GM19035 (cell line): Measurements from ENCODE around the gene IFNA7.
"Not testable (repeated sequence)": the region's sequence is repeated elsewhere in the genome, so short reads cannot be mapped to it uniquely, and the experiment has no call there.

Experiments used
- ATAC-seq: cut with Tn5 transposase; IDR thresholded peaks from one replicate; pipeline ENCODE4 v1.9.1; 2021; ENCODE audit not compliant: unreplicated experiment

IFNA7 gene

DNA sequence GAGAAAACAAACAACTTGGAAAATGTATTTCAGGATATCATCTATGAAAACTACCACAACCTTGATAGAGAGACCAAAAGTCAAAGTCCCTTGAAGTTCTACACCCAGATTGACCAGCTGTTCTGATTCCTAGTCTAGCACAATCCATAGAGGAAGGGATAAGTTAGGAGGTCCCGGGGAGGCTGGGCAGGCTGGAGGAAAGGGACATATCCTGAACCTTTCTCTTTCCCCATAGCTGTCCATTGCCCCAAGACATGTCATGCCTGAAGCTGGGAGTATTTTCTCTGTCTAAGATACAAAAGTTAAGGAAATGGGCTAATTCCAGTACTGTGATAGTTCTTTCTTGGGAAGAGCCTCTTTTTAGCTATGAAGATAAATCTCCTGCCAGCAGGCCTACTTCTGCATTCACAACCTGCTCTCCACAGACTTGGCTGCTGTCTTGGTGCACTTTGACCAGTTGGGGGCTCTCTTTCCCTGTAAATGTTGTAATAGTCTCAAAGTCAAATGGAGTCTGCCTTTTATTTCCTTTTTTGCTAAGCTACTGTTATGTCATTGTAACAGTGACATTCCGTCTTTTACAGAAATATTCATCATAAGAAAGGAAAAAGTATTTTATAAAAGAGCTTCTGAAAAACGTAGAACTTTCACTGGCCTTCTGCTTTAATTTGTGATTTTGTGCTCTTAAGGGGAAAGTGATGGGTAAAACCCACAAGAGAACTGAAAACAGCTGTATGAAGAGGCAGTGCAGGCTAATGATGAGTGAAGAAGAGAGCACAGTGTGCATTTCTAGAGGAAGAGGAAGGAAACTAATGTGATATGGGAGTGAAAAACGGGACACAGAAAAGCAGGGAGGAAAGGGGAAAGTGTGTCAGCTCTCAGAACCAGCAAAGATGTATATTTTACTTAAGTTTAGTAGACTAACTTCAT, 18.9 kb downstream of the IFNA7 start:
- peak; percentile 95 for ATAC-seq

DNA sequence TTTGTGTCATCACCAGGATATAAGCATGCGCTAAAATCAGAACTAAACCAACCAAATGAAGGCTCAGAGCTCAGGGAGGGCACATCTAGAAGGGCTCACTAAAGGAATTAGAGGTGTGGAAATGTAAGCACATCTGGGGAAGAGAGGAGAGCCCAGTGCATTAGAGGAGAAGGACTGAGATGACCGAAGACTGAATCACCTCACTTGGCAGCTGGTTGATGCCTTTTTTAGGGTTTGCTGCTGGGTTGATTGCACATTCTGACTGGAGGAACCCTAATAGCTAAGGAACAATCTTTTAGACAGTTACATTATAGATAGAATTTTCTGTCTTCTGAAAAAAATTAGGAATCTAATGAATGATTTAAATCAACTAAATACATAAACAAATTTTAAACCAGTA, 27.3 kb downstream of the IFNA7 start:
- no peak for ATAC-seq

DNA sequence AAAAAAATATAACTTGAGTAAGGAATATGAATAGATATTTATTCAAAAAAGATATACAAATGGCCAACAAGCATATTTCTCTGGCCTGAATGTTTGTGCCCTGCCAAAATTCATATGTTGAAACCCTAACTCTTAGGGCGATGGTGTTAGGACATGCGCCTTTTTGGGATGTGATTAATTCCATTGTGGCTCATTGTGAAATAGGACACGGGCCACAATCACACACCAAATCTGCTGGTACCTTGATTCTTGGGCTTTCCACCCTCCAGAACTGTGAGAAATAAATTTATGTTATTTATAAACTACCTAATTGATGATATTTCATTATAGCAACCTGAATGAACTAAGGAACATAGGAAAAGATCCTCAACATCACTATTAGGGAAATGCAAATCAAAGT, 29.8 kb downstream of the IFNA7 start:
- ATAC-seq, result no peak

DNA sequence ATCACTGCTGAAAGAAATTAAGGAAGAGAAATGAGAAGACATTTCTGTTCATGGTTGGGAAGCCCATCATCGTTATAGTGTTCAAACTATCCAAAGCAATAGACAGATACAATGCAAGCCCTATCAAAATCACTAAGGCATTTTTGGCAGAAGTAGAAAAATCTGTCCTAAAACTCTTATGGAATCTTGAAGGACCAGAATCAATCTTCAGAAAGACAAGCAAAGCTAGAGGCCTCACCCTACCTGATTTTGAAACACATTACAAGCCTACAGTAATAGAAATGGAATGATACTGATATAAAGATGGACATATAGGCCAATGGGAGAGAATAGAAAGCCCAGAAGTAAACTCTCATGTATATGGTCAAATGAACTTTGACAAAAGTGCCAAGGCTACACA, 30.7 kb downstream of the IFNA7 start:
- no peak for ATAC-seq

DNA sequence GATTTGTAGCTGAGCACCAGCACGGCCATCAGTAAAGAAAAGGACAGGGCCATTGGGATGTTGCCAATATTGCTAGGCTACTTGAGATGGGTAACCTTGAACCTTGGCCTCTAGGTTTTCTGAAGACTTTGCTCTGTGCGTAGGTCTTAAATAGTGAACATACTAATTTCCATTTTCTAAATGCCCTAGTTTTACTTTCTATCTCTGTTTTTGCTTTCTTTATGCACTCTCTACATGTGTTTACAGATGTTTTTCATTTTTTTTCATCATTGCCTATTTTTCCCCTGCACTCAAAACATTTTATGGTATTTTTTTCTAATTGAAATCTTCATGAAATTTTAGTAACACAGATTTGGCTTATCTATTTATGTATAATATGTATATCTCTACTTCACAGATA, 35.4 kb downstream of the IFNA7 start, which contains the start of gene IFNA21:
Gene IFNA21, minus strand, starts transcription at position 101 of the 400 bp plus-strand sequence. Its CDS starts 48 bp downstream, at position 53.
- ATAC-seq, result not testable (repeated sequence)

DNA sequence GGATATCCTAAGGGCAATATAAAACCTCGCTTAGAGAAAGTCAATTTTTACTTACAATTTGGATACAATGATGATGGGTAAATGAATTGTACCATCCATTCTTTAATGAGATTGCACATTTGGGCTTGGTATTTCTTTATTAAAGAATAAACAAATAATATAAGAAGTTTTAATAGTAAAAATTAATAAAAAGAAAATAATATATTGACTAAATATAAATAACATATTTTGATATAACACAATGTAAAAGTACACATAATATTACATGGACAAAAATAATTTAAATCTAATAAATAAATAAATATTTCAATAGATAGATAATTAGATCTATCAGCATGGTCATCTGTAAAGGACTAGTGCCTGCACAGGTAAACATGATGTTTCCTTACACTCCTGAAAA, 36.5 kb downstream of the IFNA7 start:
- ATAC-seq, result no peak

DNA sequence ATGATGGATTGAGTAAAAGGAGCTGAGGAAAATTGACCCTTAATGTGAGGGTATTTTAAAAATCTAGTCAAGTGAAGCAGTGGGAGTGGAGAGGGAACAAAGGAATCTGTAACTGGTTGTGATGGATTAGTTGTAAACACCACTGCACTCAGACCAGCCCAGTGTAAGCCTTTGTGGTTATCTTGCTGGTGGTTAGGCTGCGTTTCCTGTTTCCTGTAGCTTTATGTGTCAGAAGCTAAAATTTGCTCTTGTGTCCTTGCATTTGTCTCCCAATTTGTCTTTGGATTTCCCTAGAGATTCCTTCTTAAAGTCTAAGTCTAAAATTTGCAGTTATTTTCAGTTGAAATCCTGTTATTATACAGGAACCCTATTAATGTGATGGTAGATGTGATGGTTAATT, 41.8 kb downstream of the IFNA7 start:
- peak; percentile 89 for ATAC-seq

DNA sequence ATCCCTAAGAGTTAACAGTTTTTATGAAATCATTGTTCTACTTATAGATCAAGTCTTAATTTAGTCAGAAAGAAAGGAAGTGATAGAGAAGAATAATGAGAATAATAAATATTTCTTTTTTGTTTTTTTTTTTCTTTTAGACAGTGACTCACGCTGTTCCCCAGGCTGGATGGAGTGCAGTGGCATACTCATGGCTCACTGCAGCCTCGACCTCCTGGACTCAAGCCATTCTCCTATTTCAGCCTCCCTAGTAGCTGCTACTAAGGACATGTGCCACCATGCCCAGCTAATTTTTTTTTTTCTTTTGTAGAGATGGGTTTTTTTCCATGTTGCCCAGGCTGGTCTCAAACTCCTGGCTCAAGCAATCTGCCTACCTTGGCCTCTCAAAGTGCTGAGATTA, 46.5 kb downstream of the IFNA7 start:
- ATAC-seq, result no peak

DNA sequence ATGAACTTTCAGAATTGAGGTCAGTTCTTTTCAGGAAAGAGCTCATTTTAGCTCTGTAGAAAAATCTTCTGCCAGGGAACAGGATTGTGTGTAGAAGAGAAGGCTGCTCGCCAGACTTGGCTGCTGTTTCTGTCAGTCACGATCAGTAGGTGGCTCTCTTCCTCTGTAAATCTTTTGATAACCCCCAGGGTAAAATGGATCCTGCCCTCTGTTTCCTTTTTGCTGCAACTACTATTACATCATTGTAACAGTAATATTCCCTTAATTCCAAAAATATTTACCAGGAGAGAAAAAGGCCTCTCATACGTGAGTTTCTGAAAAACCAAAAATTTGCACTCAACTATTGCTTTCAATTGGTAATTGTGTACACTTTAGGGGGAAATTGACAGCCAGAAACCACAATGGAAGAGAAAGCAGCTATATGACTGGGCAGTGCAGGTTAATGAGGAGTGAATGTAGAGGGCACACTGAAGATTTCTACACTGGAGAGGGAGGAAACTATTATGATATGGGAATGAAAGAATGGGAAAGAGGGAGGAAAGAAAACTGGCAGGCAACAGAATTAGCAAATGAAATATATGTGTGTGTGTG, 47.9 kb downstream of the IFNA7 start:
- peak; percentile 80 for ATAC-seq

DNA sequence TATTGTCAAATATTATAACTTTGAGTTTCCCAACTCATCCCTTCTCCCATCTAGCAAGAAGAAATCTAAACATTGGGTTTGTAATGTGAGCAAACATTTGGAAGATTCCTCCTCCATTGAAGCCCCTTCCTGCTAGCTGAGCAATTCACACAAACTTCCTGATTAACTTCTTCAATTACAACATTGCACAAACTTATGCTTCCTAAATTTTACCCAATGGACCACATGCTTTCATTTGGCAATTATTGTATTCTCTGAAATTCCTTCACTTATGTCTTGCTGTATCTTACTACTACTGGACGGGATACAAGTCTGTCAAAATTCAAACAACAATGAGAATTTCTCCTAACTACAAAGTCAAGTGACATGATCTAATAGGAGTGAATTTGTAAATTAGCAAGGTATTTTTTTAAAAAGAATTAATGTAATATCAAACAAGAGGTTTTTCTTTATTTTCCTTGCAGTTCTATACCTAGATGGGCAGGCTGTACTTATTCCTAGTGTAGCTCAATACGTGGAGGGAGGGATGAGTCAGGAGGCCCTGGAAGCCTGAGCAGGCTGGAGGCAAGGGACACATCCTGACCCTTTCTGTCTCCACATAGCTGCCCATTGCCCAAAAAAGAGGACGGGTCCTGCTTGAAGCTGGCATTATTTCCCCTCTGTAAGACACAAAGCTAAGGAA, 48.5 kb downstream of the IFNA7 start:
- ATAC-seq, result peak; percentile 28
